ENCODE results near the gene TRAPPC8. TPM values are rescaled to one million over a fixed set of nuclear protein-coding genes. Genes with fewer than 3 reads are reported as not detected.

TRAPPC8 gene
- total RNA-seq, 1 donor from 2014 or later = 14.6 TPM

GRCh38 chr18:31978616-31979015, 35.7 kb upstream of the TRAPPC8 start:
- DNase-seq (ENCODE audit: low read depth) = no peak
- TF ChIP-seq CTCF (conservative IDR thresholded peaks at IDR 0.05; ENCODE audit: low read depth, low read length) = no peak
- H3K4me3 ChIP-seq (ENCODE audit: low read depth, low read length) = no peak overlapping the region

GRCh38 chr18:31977270-31977872, 34.4 kb upstream of the TRAPPC8 start:
- TF ChIP-seq CTCF (conservative IDR thresholded peaks at IDR 0.05; ENCODE audit: low read depth, low read length) = peak; percentile 76
- DNase-seq (ENCODE audit: low read depth) = no peak
- H3K4me3 ChIP-seq (ENCODE audit: low read depth, low read length) = no peak overlapping the region

- no peak for TF ChIP-seq CTCF (conservative IDR thresholded peaks at IDR 0.05; ENCODE audit: low read depth, low read length)
- no peak overlapping the region for H3K4me3 ChIP-seq (ENCODE audit: low read depth, low read length)
- no peak for DNase-seq (ENCODE audit: low read depth)
These were observed 33.3 kb upstream of the TRAPPC8 start for GRCh38 chr18:31976242-31976641.

GRCh38 chr18:31973929-31974546, 31.1 kb upstream of the TRAPPC8 start:
- TF ChIP-seq CTCF (conservative IDR thresholded peaks at IDR 0.05; ENCODE audit: low read depth, low read length) = no peak
- DNase-seq (ENCODE audit: low read depth) = no peak
- no peak overlapping the region for H3K4me3 ChIP-seq (ENCODE audit: low read depth, low read length)

- no peak overlapping the region for H3K4me3 ChIP-seq (ENCODE audit: low read depth, low read length)
- TF ChIP-seq CTCF (conservative IDR thresholded peaks at IDR 0.05; ENCODE audit: low read depth, low read length) = no peak
- no peak for DNase-seq (ENCODE audit: low read depth)
These were observed 27.7 kb upstream of the TRAPPC8 start for GRCh38 chr18:31970617-31971016.

GRCh38 chr18:31965316-31965970, 22.5 kb upstream of the TRAPPC8 start:
- no peak overlapping the region for H3K4me3 ChIP-seq (ENCODE audit: low read depth, low read length)
- no peak for TF ChIP-seq CTCF (conservative IDR thresholded peaks at IDR 0.05; ENCODE audit: low read depth, low read length)
- DNase-seq (ENCODE audit: low read depth) = no peak
